SK-N-SH (cell line): ENCODE measurements around the gene TNFAIP2. TPM values are rescaled to one million over a fixed set of nuclear protein-coding genes. Genes with fewer than 3 reads are reported as not detected.

Source experiments
- CTCF ChIA-PET: fragments of 300-600, 350-600 bp; formaldehyde crosslinking; extraction: SDS; loops from one replicate; lab custom pipeline; 2021; lab: Yijun Ruan, JAX
- POLR2A ChIA-PET: fragments of 350-600 bp; sonication (Branson Sonifier 250); formaldehyde crosslinking; extraction: SDS; loops from one replicate; lab custom pipeline; 2020; ENCODE audit warnings: antibody characterized with exemption, inconsistent platforms; lab: Yijun Ruan, JAX
- DNase-seq: peaks from one replicate; pipeline ENCODE4 v3.0.0; 2012
- H2AFZ ChIP-seq: fragments of 200-600 bp; sonication (generic); 2 replicates; pipeline ENCODE4 v1.8.1; 2016; ENCODE audit warnings: antibody characterized with exemption, mild to moderate bottlenecking, low read depth
- H3F3A ChIP-seq: fragments of 200-600 bp; sonication (generic); replicated peaks from 2 replicates; pipeline ENCODE3; 2016; ENCODE audit warnings: antibody characterized with exemption, mild to moderate bottlenecking; ENCODE audit not compliant: insufficient read depth
- H3K27ac ChIP-seq, 2 experiments: fragments of 200-500 bp in 1 of 2; fragments of 200-600 bp in 1 of 2; sonication (Bioruptor generic) in 1 of 2; sonication (generic), shearing (Covaris generic) in 1 of 2; 2 replicates each; pipeline versions ENCODE4 v1.5.1 to v1.6.1; 2014 to 2016; ENCODE audit warnings: low read depth in 2 of 2, inconsistent platforms in 1 of 2, low read length in 1 of 2, mild to moderate bottlenecking in 1 of 2, mixed read lengths in 1 of 2
- H3K27me3 ChIP-seq: fragments of 200-600 bp; sonication (generic), shearing (Covaris generic); 2 replicates; pipeline ENCODE4 v1.6.1; 2016; ENCODE audit warnings: mixed run types; ENCODE audit not compliant: insufficient read depth
- H3K36me3 ChIP-seq, 2 experiments: fragments of 200-500 bp in 1 of 2; fragments of 200-600 bp in 1 of 2; sonication (Bioruptor generic) in 1 of 2; sonication (generic) in 1 of 2; replicated peaks in 1 of 2; 2 replicates each; pipeline versions ENCODE3 to v1.5.1; 2014 to 2016; ENCODE audit warnings: low read length in 1 of 2, mild to moderate bottlenecking in 1 of 2; ENCODE audit not compliant: insufficient read depth in 2 of 2, control insufficient read depth in 1 of 2
- H3K4me1 ChIP-seq, 2 experiments: fragments of 200-500 bp in 1 of 2; fragments of 200-600 bp in 1 of 2; sonication (Bioruptor generic) in 1 of 2; sonication (generic), shearing (Covaris generic) in 1 of 2; 2 replicates each; pipeline versions ENCODE4 v1.5.1 to v1.6.1; 2014 to 2016; ENCODE audit warnings: low read depth in 1 of 2, low read length in 1 of 2, mixed run types in 1 of 2; ENCODE audit not compliant: insufficient read depth in 2 of 2, control insufficient read depth in 1 of 2
- H3K4me2 ChIP-seq: fragments of 200-600 bp; sonication (generic), shearing (Covaris generic); 2 replicates; pipeline ENCODE4 v1.6.1; 2017; ENCODE audit warnings: mixed run types
- H3K4me3 ChIP-seq, 2 experiments: fragments of 200-500 bp in 1 of 2; fragments of 200-600 bp in 1 of 2; sonication (Bioruptor generic) in 1 of 2; sonication (generic), shearing (Covaris generic) in 1 of 2; 2 replicates each; pipeline versions ENCODE4 v1.5.1 to v1.8.1; 2014 to 2016; ENCODE audit warnings: low read depth in 2 of 2, inconsistent platforms in 1 of 2, low read length in 1 of 2, mild to moderate bottlenecking in 1 of 2, mixed read lengths in 1 of 2, moderate library complexity in 1 of 2
- H3K79me2 ChIP-seq: fragments of 200-600 bp; sonication (generic); 2 replicates; pipeline ENCODE4 v1.8.1; 2017; ENCODE audit warnings: mild to moderate bottlenecking; ENCODE audit not compliant: insufficient read depth
- H3K9ac ChIP-seq: fragments of 200-600 bp; sonication (generic); 2 replicates; pipeline ENCODE4 v1.6.1; 2017; ENCODE audit warnings: mixed run types
- H3K9me2 ChIP-seq: fragments of 200-600 bp; sonication (generic); 2 replicates; pipeline ENCODE4 v1.6.1; 2017; ENCODE audit warnings: mixed run types
- H3K9me3 ChIP-seq: fragments of 200-600 bp; sonication (generic); 2 replicates; pipeline ENCODE4 v1.6.1; 2017; ENCODE audit warnings: mixed run types, mild to moderate bottlenecking, moderate library complexity
- H4K20me1 ChIP-seq: fragments of 200-600 bp; sonication (generic); 2 replicates; pipeline ENCODE4 v1.6.1; 2017; ENCODE audit warnings: mild to moderate bottlenecking, mixed run types; ENCODE audit not compliant: insufficient read depth
- ELF1 ChIP-seq: IDR thresholded peaks from 2 replicates; pipeline ENCODE4 v1.4.0; 2012
- EZH2phosphoT487 ChIP-seq: fragments of 200-600 bp; sonication (generic); IDR thresholded peaks from 2 replicates; pipeline ENCODE4 v1.6.1; 2017; ENCODE audit warnings: low read depth, mixed run types, mild to moderate bottlenecking, antibody characterized with exemption, moderate library complexity, borderline replicate concordance
- FOXM1 ChIP-seq: IDR thresholded peaks from 2 replicates; pipeline ENCODE4 v1.4.0; 2012; ENCODE audit warnings: low read depth, mild to moderate bottlenecking
- IRF3 ChIP-seq: fragments of 150-350 bp; IDR thresholded peaks from 2 replicates; pipeline ENCODE4 v1.6.1; 2016; ENCODE audit warnings: mild to moderate bottlenecking, low read depth, low read length
- MAX ChIP-seq: IDR thresholded peaks from 2 replicates; pipeline ENCODE4 v1.4.0; 2012; ENCODE audit warnings: low read depth
- MEF2A ChIP-seq: IDR thresholded peaks from 2 replicates; pipeline ENCODE4 v1.4.0; 2012; ENCODE audit warnings: low read depth, borderline replicate concordance
- NFIC ChIP-seq: IDR thresholded peaks from 2 replicates; pipeline ENCODE4 v1.4.0; 2012; ENCODE audit warnings: borderline replicate concordance
- NRF1 ChIP-seq: IDR thresholded peaks from 2 replicates; pipeline ENCODE4 v1.6.1; 2012; ENCODE audit warnings: low read depth, mild to moderate bottlenecking, low read length
- POLR2AphosphoS5 ChIP-seq: IDR thresholded peaks from 2 replicates; pipeline ENCODE4 v1.6.1; 2012; ENCODE audit warnings: low read depth, low read length
- REST ChIP-seq: IDR thresholded peaks from 2 replicates; pipeline ENCODE4 v1.6.1; 2012; ENCODE audit warnings: mild to moderate bottlenecking, low read depth, low read length, moderate library complexity
- RFX5 ChIP-seq: IDR thresholded peaks from 2 replicates; pipeline ENCODE4 v1.6.1; 2012; ENCODE audit warnings: mild to moderate bottlenecking, improper control_type of control experiment, low read length
- RXRA ChIP-seq: IDR thresholded peaks from 2 replicates; pipeline ENCODE4 v1.4.0; 2012; ENCODE audit warnings: low read depth, mild to moderate bottlenecking, borderline replicate concordance
- SIN3A ChIP-seq: IDR thresholded peaks from 2 replicates; pipeline ENCODE4 v1.6.1; 2012; ENCODE audit warnings: low read depth, mild to moderate bottlenecking, low read length, moderate library complexity, borderline replicate concordance
- SMC3 ChIP-seq: IDR thresholded peaks from 2 replicates; pipeline ENCODE4 v1.6.1; 2012; ENCODE audit warnings: low read depth, low read length, improper control_type of control experiment
- TCF12 ChIP-seq: IDR thresholded peaks from 2 replicates; pipeline ENCODE4 v1.4.0; 2012
- TEAD4 ChIP-seq: IDR thresholded peaks from 2 replicates; pipeline ENCODE4 v1.4.0; 2012; ENCODE audit warnings: mild to moderate bottlenecking, borderline replicate concordance; ENCODE audit not compliant: insufficient read depth
- YY1 ChIP-seq: IDR thresholded peaks from 2 replicates; pipeline ENCODE4 v1.4.0; 2012; ENCODE audit warnings: low read depth, mild to moderate bottlenecking
- WGBS: methylation state at CpG from one replicate; pipeline ENCODE4 v1.1.6; 2017; ENCODE audit warnings: low lambda C conversion rate; 5-methylcytosine and 5-hydroxymethylcytosine counted together
- polyA plus RNA-seq, 3 experiments: library from polyadenylated mRNA; depleted of rRNA; stranded (reverse); fragments of >200 nt; gene quantifications; 2 replicates each; pipeline ENCODE4 v1.2.3, GENCODE V29; 2012

The TNFAIP2 gene
- polyA plus RNA-seq, 1 of the 3 experiments (the other 2 are of a cell fraction), result 16.0 TPM

GRCh38 chr14:103095210-103095778, 28.0 kb upstream of the TNFAIP2 start:
- H3K4me2 ChIP-seq, result no peak overlapping the region
- TF ChIP-seq MAX, result no peak
- no peak for TF ChIP-seq TCF12
- TF ChIP-seq RXRA, result no peak
- no peak for TF ChIP-seq REST
- TF ChIP-seq EZH2phosphoT487, result no peak
- no peak for TF ChIP-seq NFIC
- no peak for TF ChIP-seq IRF3
- TF ChIP-seq YY1, result no peak
- no peak for TF ChIP-seq FOXM1
- no peak for TF ChIP-seq RFX5
- TF ChIP-seq SIN3A, result no peak
- no peak for TF ChIP-seq MEF2A
- TF ChIP-seq TEAD4, result no peak
- TF ChIP-seq SMC3, result no peak
- TF ChIP-seq POLR2AphosphoS5, result no peak
- TF ChIP-seq ELF1, result no peak
- TF ChIP-seq NRF1, result no peak
- CTCF ChIA-PET, result interaction anchor here (0.7 to 3.6 kb wide), 6 partner anchors 10 to 198 kb away, joined by 3 to 46 read pairs (median 4); no protein-coding TSS in a partner anchor
- POLR2A ChIA-PET, result no interaction called here
- H3K36me3 ChIP-seq, result no peaks in the 10 kb centered on the region
- no peaks in the 10 kb centered on the region for H3K9me2 ChIP-seq
- H3K9ac ChIP-seq, result no peak overlapping the region
- peaks cover 0 to 4% of the 10 kb centered on the region in 2 experiments; a peak in 1 of 4 replicates for H3K4me1 ChIP-seq
- peaks cover 4% of the 10 kb centered on the region for H3F3A ChIP-seq
- no peaks in the 10 kb centered on the region for H3K79me2 ChIP-seq
- no peaks in the 10 kb centered on the region for H4K20me1 ChIP-seq
- no peaks in the 10 kb centered on the region for H3K27me3 ChIP-seq
- no peak overlapping the region for H3K4me3 ChIP-seq
- 85% methylated on average over 11 of the region's 11 CpGs for WGBS
- H3K9me3 ChIP-seq, result no peaks in the 10 kb centered on the region
- H2AFZ ChIP-seq, result no peak overlapping the region
- DNase-seq, result no peak
- H3K27ac ChIP-seq, result no peak overlapping the region
